Stimulated activated CD8-positive, alpha-beta memory T cell treated with anti-CD3 and anti-CD28 coated beads, Interleukin-7, amount 100 ng/mL, for 48 hours (primary cell): ENCODE results near the gene TFEB.

Experiments used
- DNase-seq, 2 donors: peaks; one replicate each; pipeline ENCODE4 v3.0.0-alpha.2; 2020; ENCODE audit warnings: low read depth in 1 of 2; ENCODE audit errors: extremely low read depth in 1 of 2

The TFEB gene

DNA sequence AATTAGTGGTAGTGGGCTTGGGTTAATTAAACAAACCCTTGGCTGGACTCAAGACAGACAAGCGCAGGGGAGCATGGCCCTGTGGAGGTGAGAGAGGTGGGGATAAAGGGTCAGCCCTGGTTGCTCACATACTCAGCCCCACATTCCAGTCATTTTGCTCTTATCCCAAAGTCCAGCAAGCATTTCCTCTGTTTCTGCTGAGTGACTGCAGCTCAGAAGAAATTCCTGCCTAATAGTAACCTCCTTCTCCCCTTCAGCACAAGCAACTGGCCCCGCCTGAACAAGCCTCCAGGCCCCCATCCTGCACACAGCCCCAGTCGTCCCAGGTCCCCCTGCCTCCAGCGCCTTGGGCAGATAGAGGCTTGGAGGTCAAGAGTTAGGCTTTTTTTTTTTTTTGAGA is 3.6 kb upstream of the TFEB start:
- no peak for DNase-seq

DNA sequence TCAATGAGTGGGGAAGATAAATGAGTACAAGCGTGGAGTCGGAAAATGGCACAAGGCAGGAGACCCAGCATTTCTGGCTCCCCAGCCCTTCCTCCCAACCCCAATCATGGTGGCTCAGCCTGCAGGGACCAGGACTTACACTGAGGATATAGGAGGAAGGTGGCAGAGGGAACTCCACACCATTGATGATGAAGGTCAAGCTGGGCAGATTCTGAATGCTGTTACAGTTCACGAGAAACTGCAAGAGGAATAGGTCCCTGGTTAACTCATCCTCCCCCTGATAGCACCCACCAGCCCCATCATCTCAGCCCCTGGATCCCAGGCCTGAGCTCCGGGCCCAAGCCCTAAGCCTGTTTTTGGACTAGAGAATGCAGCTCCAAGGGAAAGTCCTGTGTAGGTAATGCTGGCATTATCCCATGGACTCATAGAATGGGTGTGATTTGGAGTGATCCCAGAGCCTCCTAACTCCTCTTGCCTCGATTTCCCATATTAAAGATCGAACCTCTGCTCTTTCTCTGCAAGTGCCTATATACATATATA is 2.3 kb upstream of the TFEB start:
- DNase-seq: no peak

DNA sequence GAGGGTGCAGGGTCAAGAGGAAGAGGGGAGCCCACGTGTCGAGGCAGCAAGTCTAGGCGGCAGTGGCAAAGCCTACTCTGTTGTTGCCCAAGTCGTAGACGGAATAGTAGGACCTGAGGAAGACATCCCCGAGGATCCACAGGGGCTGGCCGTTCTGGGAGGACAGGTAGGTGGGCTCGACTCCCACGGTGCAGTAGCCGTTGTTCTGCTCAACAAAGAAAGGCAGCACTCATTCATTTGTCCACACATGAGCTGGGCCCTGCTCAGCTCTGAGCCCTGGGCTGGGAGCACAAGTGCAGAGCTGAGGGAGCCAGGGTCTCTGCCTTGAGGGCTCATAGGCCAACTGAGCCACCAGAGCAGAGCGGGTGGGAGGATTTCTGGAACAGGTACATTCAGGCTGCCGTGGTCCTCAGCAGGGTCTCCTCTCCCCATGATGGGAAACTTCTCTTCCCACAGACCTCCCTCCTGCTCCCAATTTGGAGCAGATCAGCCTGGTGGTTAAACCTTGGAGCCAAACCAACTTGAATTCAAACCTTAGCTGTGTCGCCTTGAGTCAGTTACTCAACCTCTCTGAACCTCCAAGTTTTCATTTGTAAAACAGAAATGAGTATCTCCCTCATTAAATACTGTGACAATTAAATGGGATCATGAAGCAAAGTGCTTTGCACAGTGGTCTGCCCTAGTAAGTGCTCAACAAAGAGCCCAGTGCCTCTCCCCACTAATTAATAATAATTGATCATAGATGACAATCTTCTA is 1.6 kb upstream of the TFEB start:
- no peak for DNase-seq

DNA sequence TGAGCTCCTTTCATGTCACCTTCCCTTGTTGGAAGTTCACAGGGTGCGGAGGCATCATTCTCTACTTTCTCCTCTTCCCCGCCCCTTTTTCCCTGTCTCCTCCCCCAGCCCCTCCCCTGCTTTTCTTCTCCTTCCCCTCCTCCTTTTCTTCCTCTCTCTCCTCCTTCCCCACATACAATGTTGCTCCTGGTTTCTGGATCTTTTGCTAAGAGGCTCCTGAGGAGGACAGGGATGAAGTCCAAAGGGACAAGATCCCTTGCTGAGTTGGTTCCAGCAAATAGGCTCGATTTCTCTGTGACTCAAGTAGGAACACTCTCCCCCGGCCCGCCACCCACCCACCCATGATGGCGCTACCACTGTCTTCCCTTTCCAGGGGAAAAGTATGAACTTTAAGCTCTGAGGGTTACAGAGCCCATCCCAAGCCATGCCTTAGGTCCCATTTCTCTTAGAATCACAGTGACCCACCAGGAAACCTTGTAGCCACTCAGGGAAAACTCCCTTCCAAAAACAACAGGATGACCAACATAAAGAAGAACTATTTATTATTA is 852 bp upstream of the TFEB start:
- no peak for DNase-seq

DNA sequence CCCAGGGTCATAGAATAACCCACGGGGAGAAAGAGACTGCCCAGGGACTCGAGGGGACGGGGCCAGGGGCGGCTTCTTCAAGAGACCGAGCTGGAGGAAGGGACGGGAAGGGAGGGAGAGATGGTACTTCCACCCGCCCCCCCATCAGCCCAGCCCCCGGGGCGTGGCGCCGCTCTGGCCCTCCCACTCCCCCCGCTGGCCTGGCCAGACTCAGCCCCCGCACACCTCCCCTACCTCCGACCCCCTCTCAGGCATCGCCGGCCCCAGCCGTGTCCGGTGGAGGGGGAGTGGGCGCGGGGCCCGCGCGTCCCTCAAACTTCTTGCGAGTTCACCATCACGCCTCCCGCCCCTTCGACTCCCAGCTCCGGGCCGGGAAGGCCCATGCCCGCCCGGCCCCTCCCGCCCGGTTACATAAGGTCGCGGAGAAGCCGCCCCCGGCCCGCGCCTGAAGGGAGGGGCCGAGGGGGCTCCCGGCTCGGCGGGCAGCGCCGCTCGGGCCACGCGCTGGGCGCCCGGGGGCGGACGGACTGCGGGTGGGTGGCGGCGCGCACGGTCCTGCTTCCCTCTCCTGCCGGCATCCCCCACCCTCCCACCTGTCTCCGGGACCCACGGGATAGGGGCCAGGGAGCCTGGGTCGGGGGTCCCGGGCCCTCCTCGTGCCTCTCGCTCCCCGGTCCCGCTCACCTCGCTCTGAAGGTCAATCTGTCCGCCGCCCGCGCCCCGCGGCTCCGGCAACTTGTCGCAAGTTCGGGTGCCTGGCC is 562 bp downstream of the TFEB start:
- peak; percentile 41 to 56 for DNase-seq

DNA sequence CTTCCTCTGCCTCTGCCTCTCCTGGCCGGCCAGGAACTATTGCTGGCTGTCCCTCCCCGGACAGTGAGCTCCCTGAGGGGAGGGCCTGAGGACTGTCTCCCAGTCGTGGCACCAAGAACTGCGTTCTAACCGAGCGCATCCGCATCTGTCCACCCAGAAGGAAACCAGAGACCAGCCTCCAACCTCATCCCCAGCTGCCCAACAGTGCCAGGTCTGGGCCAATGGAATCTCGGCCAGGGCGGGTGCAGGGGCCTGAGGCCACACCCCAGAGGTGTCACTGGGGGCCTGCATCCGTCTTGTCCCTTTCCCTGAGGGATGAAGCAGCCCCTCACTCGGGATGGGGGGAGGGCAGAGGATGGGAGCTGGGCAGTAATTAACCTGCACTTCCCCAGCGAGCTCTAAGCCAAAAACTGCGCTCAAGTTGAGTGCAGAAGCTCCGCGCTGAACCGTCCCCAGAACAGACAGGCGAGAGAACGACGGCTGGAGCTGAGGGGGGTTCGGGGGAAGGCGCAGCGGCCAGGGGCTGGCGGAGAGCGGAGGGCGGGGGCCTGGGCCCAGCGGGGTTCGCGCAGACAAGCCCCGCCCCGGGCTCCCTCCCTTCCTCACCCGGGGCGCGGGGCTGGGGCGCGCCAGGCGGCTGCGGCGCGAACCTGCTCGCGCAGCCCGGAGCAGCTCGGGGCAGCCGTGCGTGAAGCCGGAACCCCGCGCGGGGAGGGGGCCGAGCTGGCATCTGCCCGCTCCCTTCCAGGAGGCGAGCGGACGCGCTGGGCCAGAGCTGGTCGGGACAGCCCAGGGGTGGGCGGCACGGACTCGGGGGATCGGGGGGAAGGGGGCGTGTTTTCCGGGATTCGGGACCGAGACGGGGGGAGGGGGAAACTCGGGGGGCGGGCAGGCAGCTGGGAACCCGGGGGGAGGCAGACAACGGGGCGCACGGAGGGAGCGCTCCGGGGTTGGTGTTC is 1.4 kb downstream of the TFEB start:
- DNase-seq: peak in 1 of 2 donors; percentile 37

DNA sequence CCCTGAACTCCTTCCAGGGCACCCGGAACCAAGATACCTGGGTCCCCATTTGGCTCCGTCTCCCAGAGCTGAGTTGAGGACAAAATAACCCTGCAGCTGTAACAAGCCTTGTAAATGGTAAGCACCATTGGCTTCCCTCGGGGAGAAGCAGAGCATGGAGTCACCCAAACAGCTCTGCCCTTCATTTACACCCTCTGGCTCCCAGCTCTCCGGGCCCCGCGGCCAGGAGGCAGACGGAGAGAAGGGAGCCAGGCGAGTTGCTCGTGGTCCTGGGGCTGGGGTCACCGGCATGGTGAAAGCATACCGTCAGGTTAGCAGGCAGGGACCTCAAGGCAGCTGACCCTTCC is 2.1 kb downstream of the TFEB start:
- no peak for DNase-seq

DNA sequence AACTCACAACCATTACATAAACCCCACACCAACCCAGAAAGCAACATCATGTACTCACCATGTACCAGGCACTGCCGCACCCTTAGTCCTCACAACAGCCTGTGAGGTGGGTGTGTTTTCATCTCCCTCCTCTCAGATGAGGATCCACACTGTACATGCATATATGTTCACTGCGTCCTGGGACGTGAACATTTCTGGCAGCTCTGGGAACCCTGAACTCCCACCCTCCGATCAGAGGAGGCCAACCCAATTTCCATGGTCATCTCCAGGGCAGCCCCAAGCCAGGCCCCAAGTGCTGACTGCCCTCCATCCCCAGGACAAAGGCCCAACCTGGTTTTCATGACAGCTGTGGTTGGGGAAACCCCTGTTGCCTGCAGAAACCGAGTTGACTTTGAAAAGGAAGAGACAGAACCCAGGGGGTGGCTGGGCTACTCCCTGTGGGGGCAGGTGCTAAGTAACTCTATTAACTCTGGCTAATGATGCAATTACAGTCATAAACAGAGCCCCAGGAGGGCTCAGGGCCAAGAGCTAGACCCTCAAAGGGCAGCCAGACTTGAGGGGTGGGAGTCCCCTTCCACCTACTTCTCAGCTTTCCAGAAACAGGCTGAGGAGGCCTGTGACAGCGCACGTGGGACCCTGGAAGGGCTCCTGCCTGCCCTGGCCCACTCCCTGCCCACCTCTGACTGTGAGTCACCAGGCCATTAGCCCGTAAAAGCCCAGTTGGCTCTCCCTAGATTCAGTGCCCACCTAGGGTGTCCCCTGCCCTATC is 2.6 kb downstream of the TFEB start:
- DNase-seq: no peak

DNA sequence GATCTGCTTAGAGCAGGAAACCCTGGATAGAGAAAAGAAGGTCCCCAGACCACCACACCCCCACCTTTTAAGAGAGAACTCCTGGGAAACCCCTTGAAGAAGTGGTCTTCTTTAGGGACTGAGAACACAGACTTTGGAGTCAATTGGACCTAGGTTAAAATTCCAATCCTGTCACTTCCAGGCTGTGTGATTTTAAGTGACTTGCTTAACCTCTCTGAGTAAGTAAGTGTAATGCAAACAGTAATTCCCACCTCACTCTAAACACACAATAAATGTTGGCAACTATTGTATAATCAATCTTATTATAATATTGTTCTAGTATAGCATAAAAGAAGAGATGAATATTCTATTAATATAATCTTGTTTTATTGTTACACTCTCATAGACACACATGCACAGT is 3.3 kb downstream of the TFEB start:
- DNase-seq: no peak

DNA sequence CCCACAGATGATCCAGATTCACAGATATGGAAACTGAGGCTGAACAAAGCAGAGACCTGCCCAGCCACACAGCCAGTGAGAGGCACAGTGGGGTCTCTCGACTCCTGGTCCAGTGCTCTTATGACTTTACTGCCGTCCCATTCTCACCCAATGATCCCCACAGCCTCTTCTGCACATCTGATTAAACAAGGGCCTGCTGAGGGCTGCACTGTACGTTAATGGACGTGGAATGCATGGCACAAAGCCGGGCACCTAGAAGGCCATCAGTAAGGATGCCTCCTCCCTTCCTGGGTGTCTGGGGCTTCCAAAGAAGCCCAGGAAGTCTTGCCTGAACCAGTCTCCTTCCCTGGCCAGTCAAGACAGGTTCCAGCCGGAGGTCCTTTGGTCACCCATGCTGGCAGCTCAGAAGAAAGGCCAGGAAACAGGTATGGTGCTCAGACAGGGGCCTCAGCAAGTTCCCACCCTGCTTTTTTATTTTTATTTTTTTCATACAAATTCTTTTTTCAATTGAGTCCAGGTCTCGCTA is 3.8 kb downstream of the TFEB start:
- no peak for DNase-seq

DNA sequence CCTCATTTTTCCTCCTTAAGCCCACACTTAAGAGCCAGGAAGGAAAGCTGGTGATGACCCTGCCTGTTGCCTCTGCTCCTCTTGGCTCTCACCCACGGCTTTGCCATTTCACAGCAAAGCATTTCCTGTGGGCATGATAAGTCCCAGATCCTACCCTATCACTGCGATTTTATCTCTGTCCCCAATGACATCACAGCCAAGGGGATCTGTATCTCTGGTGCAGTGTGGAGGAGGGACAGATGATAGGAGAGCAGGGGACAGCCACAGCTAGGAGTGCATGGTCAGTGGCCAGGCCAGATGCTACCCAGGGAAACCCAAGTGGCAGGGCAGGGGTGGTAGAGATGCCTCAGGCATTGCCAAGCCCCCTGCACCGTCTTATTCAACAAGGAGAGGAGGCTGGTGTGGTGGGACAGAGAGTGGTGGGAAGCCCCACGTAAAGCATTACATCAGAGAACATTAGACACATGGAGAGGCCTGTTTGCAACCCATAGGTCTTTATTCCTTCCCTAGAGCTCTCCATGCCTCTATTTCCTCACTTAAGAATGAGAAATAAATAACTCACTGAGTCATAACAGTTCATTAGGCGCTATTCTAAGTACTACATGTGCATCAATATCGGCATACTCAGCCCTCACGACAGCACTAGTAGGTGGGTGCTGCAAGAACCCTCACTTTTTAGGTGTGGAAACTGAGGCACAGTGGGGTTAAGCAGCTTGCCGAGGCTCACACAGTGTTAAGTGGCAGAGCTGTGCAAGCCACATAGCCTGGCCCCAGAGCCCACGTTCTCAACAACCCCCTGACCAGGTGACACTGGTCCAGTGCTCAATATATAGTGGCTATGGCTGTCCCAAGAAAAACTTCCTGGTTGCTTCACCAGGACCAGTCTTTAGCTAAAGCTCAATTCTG is 4.6 kb downstream of the TFEB start:
- no peak for DNase-seq

DNA sequence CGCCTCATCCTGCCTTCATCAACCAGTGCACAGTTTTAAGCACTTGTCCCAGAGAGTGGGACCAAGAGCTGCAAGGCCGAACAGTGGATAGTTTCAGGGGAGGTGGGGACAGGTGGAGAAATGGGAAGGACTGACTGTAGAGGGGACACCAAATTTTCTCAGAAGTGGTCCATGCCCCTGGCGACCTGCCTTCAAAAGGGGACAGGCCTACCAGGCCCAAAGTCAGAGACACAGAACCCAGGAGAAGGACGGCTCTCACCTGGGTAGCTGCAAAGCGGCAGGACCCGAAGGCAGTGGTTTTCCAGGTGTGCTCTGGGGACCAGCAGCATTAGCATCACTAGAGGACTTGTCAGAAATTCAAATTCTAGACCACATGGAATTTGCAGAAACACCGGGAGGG is 5.8 kb downstream of the TFEB start:
- no peak for DNase-seq

DNA sequence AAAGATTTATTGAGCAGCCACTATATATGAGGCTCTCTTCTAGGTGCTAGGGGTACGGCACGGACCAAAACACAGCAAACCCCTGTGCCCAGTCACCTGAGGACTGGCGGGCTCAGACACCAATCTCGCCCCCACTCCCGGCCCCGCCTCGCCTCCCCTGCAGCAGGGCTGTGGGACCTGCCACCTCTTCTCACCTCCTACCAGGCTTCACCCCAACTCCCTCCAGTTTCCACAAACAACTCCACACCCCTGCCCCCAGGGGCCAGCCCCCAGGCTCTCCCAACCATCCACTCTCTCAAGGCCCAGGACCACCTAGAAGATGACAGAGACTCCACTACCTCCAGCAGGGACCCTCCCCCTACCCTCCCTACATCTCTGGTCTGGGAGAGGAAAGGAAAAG is 6.5 kb downstream of the TFEB start:
- no peak for DNase-seq

DNA sequence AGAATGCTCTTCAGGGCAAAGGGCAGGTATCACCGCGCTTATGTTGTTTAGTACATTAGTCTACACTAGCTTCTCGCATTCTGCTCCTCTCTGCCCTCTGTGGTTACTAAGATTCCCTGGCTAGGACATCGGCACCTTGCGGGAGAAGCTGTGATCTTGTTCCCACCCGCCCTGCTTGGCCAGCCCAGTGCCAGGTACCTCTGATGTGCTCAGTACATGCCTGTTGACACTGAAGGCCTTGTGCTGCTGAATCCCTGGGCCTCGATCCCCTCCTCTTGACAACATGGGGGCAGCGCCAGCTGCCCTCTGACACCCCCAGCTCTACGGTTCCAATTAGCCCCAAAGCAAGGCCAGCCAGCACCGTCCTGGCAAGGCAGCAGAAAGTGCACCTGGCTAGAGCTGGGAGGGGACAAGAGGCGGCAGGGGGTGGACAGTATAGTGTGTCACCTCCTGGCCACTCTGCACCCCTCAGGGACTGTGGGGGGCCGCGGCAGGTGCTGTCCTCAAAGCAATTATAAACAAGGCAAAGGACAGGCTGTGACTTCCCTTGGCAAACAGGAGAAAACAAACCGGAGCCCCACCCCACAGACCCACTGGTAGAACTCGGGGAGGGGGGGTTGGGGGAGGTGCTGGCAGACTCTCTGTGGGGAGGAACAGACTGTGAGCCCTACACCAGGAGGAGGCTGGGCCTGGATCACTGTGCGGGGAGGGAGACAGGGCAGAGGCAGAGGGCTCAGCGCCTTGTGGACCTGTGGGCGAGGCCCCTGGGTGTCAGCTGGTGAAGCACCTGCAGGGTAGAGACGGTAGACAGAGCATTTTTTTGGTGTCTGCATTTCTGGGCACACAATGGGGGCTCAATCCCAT is 7.1 kb downstream of the TFEB start:
- DNase-seq: no peak

DNA sequence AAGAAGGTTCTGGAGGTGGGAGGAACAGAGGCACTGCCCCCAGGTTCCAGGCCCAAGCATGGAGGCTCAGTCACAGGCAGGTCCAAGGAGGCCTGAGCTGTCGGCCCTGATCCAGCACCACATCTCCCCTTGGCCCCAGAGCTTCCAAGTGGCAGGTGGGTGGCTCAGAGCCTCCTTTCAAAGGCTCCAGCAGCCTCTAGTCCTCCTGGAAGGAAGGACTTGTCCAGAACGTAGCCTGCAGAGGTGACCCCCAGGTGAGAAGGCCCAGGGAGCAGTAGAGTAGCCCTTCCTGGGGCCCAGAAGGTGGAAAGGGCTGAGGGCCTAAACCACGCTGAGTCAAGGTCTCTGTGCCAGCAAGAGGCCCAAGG is 7.7 kb downstream of the TFEB start:
- DNase-seq: no peak

DNA sequence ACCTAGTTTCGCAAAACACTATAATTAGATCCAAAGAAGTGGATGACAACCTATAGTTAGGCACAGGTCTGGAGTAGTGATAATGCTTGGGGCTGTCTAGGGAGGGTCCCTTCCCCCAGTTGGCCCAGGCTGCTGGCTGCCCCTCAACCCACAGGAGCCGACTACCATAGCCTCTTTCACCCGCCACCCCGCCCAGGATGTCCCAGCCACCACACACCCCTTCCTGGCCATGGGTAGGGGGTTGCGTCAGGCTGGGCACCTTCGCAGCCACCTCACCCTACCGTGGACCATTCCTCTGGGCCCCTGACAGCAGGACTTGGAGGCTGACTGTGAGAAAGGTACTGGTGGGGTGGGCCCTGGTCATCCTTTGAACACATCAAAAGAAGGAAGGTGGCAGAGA is 8.5 kb downstream of the TFEB start:
- DNase-seq: no peak

DNA sequence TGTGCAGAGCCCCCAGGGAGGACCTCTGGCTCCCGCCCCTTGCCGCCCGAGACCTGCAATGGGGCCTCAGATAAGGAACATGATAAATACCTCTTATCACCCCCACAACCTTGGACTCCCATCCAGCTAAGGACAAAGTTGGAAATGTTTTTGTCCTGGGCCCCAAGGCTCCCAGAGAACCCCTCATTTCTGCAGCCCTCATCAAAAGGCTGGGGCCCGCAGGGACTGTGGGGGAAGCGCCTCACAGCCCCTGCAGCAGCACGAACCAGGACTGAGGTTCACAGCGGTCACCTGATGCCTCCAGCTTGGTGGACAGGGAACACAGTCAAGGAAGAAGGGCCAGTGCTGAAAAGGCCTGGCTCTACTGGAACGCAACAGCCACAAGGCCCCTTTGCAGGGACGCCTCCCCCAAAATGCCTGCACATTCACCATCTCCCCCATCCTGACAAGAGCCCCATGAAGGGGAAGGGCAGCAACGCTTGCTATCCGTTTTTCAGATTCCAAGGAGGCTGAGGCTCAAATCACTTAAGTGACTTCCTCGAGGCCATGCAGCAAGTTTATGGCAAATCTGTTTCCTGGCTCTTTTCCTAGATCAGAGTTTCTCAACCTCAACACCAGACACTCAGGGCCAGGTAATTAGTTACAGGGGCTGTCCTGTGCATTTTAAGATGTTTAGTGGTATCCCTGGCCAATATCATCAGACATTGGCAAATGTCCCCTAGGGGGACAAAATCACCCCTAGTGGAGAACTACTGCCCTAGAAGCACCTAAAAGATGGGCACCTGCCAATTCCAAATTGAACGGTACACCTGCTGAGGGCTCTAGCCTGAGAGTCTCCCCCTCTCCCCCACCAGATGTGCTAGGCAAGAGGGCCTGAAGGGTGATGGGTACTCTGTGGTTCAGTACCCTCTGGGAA is 10.6 kb downstream of the TFEB start:
- DNase-seq: no peak
